Measurements from ENCODE around the gene C12orf75.
"Not testable (repeated sequence)": the region's sequence is repeated elsewhere in the genome, so short reads cannot be mapped to it uniquely, and the experiment has no call there.

Gene C12orf75

DNA sequence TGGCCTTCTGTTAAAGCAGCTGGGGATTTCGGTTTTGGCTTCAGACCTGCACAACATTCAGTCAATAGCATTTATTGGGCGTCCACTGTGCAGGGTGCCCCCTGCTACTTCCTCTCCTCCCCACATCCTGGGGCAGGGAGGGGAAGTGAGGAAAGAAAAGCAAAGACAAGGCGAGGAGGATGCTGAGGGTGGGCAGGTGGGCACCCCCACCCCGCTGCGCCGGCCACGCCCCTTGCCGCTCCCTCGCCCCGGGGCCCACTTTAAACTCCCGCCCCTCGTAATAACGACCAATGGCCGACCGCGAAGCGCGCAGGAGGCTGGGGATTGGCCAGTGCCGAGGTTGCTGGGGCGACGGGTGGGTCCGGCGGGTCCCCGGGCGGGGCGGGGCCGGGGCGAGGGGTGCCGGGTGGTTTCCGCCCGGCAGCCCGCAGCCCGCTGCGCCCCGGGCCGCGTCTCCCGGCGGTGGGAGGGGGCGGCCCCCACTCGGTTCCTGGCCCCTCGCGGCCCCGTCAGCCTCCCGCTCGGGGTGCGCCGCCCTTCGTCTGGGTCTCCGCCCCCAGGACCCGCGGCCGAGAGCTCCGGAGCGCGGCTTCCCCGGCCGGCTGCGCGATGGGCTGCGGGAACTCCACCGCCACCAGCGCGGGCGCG, at the start of gene C12orf75:
Gene C12orf75, plus strand, starts transcription at position 409 of the 648 bp plus-strand sequence. Its CDS starts 201 bp downstream, at position 610.
- DNase-seq: peak; percentile 47

GRCh38 chr12:105280966-105281693, 49.4 kb upstream of the C12orf75 start:
- no peak for DNase-seq

DNA sequence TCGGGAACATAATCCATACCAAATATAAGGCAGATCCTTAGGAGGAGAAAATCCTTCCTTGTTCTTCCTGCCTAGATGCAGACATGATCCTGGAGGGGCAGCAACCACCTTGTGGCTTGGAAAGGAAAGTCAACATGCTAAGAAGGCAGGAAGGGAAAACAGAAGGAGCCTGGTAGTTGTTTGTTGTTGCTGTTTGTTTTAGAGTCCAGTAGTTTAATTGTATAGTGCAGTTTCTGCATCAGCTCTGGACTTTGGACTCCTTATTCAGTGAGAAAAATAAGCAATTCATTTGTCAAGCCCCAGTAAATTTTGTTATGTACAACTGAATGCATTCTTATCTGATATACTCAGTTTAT, 48.8 kb upstream of the C12orf75 start:
- DNase-seq: no peak

GRCh38 chr12:105285378-105285777, 45.1 kb upstream of the C12orf75 start:
- no peak for DNase-seq

GRCh38 chr12:105287408-105287807, 43.1 kb upstream of the C12orf75 start:
- no peak for DNase-seq

DNA sequence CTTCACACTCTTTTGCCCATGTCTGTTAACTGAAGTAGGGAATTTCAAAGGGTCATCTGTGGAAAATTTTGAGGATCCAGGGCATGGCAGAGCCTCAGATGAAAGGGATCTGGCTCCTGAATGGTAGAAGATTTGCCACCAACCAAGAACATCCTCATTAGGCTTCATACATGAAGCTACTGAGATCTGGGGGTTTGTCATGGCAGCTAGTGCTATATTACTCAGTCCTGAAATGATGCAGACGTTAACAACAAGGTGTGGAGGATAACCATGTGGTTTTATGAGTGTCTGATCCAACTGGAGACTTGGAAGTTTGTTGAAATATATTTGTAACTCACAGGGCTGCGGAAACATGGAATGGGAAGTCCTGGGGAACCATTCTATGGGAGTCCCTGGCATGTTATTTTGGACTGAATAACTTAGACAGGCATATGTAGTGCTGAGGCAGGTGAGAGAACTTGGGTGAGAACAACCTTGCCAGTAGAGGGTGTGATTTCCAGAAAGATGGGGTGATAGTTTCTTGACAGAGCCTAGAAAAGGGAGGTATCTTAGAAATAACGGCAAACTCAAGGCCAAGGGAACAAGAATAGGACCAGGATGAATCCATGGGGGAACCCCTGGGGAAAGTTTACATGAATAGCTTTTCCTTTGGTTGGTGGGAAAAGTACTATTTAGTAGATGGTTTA, 42.0 kb upstream of the C12orf75 start:
- DNase-seq: no peak

DNA sequence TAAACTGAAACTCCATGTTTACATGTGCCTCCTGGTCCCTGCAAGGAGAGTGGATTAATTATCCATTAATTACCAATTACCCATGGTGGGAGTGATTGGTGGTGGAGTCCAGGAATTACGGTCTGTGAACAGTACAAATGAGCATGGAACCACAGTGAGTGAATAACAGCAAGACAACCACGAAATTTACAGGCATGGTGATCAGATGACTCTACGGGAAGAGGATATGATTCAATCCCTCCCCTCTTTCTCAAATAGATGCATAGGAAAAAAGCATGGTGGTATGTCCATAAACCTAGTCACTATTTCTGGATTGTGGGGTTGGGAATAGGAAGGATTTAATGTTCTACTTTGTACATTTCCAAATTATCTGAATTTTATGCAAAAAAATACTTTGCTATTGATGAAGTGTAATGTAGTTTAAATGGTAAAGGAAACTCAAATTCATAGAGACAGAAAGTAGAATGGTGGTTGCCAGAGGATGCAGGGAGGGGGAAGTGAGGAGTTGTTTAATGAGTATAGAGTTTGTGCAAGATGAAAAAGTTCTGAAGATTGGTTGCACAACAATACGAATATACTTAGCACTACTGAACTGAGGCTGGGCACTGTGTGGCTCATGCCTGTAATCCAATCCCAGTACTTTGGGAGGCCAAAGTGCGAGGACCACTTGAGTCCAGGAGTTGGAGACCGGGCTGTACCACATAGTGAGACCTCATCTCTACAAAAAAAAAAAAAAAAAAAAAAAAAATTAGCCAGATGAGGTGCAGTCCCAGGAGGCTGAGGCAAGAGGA, 41.2 kb upstream of the C12orf75 start:
- DNase-seq: no peak

DNA sequence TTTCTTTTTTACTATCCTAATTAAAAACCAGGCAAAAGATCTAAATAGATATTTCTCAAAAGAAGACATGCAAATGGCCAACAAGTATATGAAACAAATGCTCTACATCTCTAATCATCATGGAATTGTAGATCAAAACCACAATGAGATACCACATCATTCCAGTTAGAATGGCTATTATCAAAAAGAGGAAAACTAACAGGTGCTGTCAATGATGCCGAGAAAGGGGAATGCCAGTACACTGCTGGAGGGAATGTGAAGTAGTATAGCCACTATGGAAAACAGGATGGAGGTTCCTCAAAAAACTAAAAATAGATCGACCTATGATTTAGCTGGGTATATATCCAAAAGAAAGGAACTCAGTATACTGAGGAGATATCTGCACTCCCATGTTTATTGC, 39.0 kb upstream of the C12orf75 start:
- DNase-seq: no peak

DNA sequence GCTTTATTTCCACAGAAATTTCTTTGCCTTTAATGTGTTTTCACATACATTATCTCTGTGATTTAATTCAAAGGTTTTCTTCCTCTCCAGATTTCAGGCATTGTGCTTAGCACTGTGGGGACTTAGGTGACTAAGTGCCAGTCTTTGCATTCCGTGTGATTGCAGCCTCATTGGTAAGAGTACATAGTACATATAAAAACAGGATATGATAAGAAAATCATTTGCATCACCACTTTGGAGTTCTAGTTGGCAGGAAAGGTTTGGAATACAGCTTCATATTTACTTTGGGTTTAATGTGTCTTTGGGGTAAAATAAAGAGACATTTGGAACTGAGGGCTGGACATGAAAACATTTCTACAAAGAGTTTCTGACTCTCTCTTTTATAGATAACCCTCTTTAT, 37.8 kb upstream of the C12orf75 start:
- DNase-seq: no peak

DNA sequence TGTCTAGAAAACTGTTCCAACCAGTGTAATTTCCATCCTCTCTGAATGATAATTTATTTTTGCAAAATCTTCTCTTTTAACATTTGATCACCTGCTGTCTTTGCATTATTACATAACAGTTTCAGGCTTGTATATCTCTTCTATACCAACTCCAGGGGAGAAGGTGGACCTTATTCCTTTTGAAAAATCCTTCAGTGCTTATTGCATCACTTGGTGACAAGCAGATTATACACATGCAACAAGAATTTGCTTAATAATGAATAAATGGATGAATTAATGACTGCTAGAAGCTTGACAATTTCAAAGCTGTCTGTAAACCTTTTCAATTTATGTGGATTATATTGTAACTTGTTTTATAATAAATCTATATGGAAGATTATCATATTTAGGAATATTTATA, 37.3 kb upstream of the C12orf75 start:
- DNase-seq: no peak

- no peak for DNase-seq
These were observed 36.3 kb upstream of the C12orf75 start for GRCh38 chr12:105294161-105294560.

- no peak for DNase-seq
These were observed 35.5 kb upstream of the C12orf75 start for GRCh38 chr12:105294886-105295479.

DNA sequence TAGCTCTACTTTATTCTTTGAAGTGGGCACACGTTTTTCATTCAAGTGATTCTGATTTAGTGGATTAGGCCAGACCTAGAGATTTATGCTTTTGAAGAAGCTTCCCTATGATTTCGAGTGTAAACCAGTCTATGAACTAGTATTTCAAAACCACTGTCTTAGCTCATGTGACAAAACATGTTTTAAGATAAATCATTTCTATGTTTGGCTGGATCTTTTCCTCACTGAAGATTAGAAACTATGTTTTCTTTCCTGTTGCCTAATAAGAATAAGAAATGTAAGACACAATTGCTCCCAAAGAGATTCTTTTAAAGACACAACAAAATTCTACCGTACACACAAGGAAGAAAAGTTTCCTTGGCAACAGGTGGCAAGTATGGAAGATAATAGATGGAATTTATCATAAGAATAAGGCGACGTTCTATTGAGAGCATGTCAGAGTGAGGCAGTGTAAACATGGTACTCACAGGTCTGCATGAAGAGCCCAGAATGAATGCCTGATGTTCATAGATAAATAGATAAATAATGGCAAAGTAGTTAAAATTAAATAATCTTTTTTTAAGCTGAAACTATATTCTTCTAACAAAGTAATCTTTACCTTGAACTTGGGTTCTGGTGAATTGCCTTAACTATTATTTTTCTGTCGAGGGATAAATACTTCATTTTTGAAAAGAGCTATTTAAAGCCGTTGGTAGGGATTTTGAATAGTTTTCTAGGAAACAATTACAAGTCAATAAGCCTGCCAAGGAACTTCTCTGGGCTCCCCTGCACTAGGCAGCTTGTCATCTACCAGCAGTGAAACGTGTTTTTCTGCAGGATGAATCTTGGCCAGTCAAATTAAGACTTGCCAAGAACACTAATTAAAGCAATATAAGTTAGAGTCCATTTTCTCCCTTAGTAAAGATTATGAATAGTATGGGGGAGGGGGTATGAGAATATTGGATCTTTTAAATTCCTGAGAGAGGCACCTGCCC, 34.1 kb upstream of the C12orf75 start:
- DNase-seq: no peak

GRCh38 chr12:105300883-105301282, 29.6 kb upstream of the C12orf75 start:
- DNase-seq: no peak

- DNase-seq: no peak
These were observed 28.8 kb upstream of the C12orf75 start for GRCh38 chr12:105301696-105302095.

DNA sequence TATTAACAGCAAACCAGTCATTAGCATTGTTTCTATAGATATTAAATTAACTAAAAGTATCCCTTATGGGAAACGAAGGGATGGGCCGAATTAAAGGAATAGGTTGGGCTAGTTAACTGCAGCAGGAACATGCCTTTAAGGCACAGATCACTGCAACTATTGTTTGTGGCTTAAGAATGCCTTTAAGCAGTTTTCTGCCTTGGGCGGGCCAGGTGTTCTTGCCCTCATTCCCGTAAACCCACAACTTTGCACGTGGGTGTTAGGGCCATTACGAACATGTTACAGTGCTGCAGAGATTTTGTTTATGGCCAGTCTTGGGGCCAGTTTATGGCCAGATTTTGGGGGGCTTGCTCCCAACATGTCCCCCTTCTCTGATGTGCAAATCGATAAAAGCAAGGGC, 27.5 kb upstream of the C12orf75 start:
- DNase-seq: not testable (repeated sequence)

DNA sequence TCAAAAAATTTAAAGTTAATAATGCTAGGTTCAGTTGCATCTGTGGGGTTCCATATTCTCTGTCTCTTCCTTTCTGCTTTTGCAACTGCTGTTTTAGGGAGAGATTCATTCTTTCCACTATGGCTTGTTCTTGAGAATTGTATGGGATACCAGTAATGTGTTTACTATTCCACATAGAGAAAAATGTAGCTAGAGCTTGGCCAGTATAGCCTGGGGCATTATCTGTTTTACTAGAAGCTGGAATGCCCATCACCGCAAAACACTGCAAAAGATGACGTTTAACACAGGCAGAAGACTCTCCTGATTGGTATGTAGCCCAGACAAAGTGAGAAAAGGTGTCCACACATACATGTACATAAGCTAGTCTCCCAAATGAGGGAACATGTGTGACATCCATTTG, 25.9 kb upstream of the C12orf75 start:
- DNase-seq: not testable (repeated sequence)

- DNase-seq: not testable (repeated sequence)
These were observed 22.7 kb upstream of the C12orf75 start for GRCh38 chr12:105307601-105308314.

DNA sequence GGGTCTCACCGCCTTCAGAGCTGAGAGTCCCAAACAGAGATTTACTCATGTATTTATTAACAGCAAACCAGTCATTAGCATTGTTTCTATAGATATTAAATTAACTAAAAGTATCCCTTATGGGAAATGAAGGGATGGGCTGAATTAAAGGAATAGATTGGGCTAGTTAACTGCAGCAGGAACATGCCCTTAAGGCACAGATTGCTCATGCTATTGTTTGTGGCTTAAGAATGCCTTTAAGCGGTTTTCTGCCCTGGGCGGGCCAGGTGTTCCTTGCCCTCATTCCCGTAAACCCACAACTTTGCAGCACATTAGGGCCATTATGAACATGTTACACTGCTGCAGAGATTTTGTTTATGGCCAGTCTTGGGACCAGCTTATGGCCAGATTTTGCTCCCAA, 21.7 kb upstream of the C12orf75 start:
- not testable (repeated sequence) for DNase-seq

DNA sequence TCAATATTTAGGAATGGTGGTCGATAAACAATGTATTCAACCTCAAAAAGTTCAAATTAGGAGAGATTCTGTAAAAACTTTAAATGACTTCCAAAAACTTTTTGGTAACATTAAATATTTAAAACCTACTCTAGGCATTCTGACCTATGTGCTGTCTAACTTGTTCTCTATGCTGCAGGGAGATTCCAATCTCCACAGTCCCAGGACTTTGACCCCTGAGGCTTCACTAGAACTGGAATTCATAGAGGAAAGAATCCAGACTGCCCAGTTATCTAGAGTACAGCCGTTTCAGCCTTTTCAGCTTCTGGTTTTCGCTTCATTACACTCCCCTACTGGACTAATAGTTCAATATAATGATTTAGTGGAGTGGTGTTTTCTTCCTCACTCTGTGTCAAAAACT, 21.1 kb upstream of the C12orf75 start:
- not testable (repeated sequence) for DNase-seq
